ENCODE results near the gene MRNIP.
A peak's percentile ranks its signal among the peaks of the same experiment; 100 is the strongest.

Gene MRNIP

GRCh38 chr5:179825655-179826182, 32.9 kb downstream of the MRNIP start:
- no peak for TF ChIP-seq CTCF (IDR thresholded peaks at IDR 0.05; ENCODE audit: low read length, missing control alignments)
- peak overlapping the region; percentile 21 for H3K4me3 ChIP-seq (replicated peaks; ENCODE audit: low read depth, low read length)
- DNase-seq (ENCODE audit: low read depth), result no peak

DNA sequence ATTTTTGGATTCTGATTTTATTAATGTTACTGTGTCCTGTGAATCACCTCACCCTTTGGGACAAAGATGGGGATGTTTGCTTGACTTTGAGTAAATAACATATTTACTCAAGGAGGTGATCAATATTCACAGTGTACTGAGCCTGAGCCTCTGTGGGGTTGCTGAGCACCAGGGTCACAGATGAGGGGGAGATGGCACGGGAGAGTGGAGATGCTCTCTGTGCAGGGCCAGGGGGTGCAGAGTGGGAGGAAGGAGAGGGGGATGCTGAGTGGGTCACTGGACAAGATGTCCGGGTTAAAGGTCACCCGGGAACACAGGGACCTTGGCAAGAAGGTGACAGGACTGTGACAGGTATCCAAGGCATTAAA, 33.9 kb downstream of the MRNIP start:
- DNase-seq (ENCODE audit: low read depth), result no peak
- TF ChIP-seq CTCF (IDR thresholded peaks at IDR 0.05; ENCODE audit: low read length, missing control alignments), result no peak
- peak overlapping the region; percentile 86 for H3K4me3 ChIP-seq (replicated peaks; ENCODE audit: low read depth, low read length)

- H3K4me3 ChIP-seq (replicated peaks; ENCODE audit: low read depth, low read length), result peak overlapping the region; percentile 86
- no peak for DNase-seq (ENCODE audit: low read depth)
- TF ChIP-seq CTCF (IDR thresholded peaks at IDR 0.05; ENCODE audit: low read length, missing control alignments), result no peak
Observed at GRCh38 chr5:179823937-179824744, 34.5 kb downstream of the MRNIP start.

- TF ChIP-seq CTCF (IDR thresholded peaks at IDR 0.05; ENCODE audit: low read length, missing control alignments), result no peak
- DNase-seq (ENCODE audit: low read depth), result no peak
- H3K4me3 ChIP-seq (replicated peaks; ENCODE audit: low read depth, low read length), result peak overlapping the region; percentile 86
Observed at GRCh38 chr5:179822444-179822990, 36.1 kb downstream of the MRNIP start.

- no peak for DNase-seq (ENCODE audit: low read depth)
- peak overlapping the region; percentile 86 for H3K4me3 ChIP-seq (replicated peaks; ENCODE audit: low read depth, low read length)
- no peak for TF ChIP-seq CTCF (IDR thresholded peaks at IDR 0.05; ENCODE audit: low read length, missing control alignments)
Observed at GRCh38 chr5:179822059-179822432, 36.6 kb downstream of the MRNIP start.

GRCh38 chr5:179821298-179822058, 37.1 kb downstream of the MRNIP start:
- no peak for TF ChIP-seq CTCF (IDR thresholded peaks at IDR 0.05; ENCODE audit: low read length, missing control alignments)
- peak overlapping the region; percentile 86 for H3K4me3 ChIP-seq (replicated peaks; ENCODE audit: low read depth, low read length)
- peak; percentile 96 for DNase-seq (ENCODE audit: low read depth)
